DND-41 (cell line): ENCODE measurements around the gene TIGD2.

Experiments
- EZH2 ChIP-seq: IDR thresholded peaks from 3 replicates; pipeline ENCODE4 v1.6.1; 2012; ENCODE audit warnings: borderline replicate concordance, low read depth, mild to moderate bottlenecking, moderate library complexity, low read length, inconsistent platforms; ENCODE audit not compliant: severe bottlenecking
- TF ChIP-seq, protein P1 (sequence below): IDR thresholded peaks from 2 replicates; pipeline ENCODE4 v1.5.1; 2012; ENCODE audit warnings: borderline replicate concordance, low read length, moderate library complexity, mild to moderate bottlenecking; ENCODE audit not compliant: poor library complexity, severe bottlenecking; ENCODE audit errors: extremely low read depth

DNA sequence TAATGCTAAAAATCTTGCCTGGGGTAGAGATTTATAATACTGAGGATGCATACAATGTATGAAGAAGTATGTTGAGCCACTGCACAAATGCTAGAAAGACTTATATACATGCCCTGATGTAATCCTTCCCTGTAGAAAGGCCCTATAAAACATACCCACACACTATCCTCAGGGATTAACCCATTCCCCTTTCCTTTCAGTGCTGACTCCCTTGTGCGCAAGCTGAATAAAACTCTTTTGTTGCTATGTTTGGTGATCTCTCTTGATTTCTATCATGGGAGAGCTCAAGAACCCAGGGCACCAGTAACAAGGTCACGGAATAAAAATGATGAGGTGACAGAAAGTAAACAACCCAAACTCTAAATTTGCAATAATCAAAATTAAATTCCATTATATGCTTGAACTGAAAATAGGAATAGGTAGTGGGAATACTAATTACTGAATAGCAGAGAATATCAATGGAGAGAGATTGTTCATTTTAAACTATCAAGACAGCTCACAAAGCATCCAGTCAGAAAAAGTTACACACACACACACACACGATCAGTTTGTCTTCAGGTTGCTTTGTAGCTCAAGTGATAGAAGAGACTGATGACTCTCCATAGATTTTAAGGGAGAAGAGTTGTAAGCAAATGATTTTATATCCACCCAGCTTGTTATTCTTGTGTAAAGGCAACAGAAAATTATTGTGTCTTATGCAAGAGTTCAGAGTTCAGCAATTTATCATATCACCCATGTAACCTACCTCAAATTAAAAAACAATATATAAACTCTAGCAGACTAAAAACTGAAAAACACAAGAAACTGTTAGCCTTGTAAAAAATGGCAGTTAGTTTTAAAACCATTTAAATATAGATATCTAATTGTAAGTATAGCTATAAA is 14.8 kb downstream of the TIGD2 start:
- TF ChIP-seq EZH2: no peak
- TF ChIP-seq, protein P1, sequence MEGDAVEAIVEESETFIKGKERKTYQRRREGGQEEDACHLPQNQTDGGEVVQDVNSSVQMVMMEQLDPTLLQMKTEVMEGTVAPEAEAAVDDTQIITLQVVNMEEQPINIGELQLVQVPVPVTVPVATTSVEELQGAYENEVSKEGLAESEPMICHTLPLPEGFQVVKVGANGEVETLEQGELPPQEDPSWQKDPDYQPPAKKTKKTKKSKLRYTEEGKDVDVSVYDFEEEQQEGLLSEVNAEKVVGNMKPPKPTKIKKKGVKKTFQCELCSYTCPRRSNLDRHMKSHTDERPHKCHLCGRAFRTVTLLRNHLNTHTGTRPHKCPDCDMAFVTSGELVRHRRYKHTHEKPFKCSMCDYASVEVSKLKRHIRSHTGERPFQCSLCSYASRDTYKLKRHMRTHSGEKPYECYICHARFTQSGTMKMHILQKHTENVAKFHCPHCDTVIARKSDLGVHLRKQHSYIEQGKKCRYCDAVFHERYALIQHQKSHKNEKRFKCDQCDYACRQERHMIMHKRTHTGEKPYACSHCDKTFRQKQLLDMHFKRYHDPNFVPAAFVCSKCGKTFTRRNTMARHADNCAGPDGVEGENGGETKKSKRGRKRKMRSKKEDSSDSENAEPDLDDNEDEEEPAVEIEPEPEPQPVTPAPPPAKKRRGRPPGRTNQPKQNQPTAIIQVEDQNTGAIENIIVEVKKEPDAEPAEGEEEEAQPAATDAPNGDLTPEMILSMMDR: no peak
